H1 (cell line): ENCODE measurements around the gene DHRS1.

Experiments
- ASH2L ChIP-seq: fragments of 200-600, 300-600 bp; sonication (generic); IDR thresholded peaks from one replicate; pipeline ENCODE4 v1.7.1; 2017; ENCODE audit warnings: low read length
- BACH1 ChIP-seq: IDR thresholded peaks from 2 replicates; pipeline ENCODE4 v1.6.1; 2012; ENCODE audit warnings: low read length, improper control_type of control experiment
- BRCA1 ChIP-seq: IDR thresholded peaks from 2 replicates; pipeline ENCODE4 v1.6.1; 2012; ENCODE audit warnings: low read depth, low read length, improper control_type of control experiment
- CBX5 ChIP-seq: fragments of 300-800, 300-1000 bp; sonication (generic); IDR thresholded peaks from 2 replicates; pipeline ENCODE4 v1.7.1; 2016; ENCODE audit warnings: antibody characterized with exemption, low read length, low read depth
- EGR1 ChIP-seq: IDR thresholded peaks from 2 replicates; pipeline ENCODE4 v1.6.1; 2011; ENCODE audit warnings: low read depth, low read length, borderline replicate concordance
- EZH2 ChIP-seq: fragments of 200-600 bp; sonication (generic); IDR thresholded peaks from 2 replicates; pipeline ENCODE4 v1.7.1; 2012; ENCODE audit warnings: low read depth, mild to moderate bottlenecking, moderate library complexity, low read length, inconsistent platforms; ENCODE audit not compliant: severe bottlenecking
- JUN ChIP-seq: IDR thresholded peaks from 2 replicates; pipeline ENCODE4 v1.6.1; 2011; ENCODE audit warnings: low read depth, mild to moderate bottlenecking, improper control_type of control experiment, low read length
- POLR2A ChIP-seq, 2 experiments: IDR thresholded peaks; 1 replicate in 1 of 2; 2 replicates in 1 of 2; pipeline ENCODE4 v1.6.1; 2011; ENCODE audit warnings: low read depth in 2 of 2, low read length in 2 of 2, mild to moderate bottlenecking in 2 of 2; ENCODE audit errors: control extremely low read depth in 1 of 2
- RBBP5 ChIP-seq: IDR thresholded peaks from 2 replicates; pipeline ENCODE4 v1.7.1; 2012; ENCODE audit warnings: low read depth, mild to moderate bottlenecking, inconsistent platforms, low read length, moderate library complexity, borderline replicate concordance
- SP1 ChIP-seq: IDR thresholded peaks from 2 replicates; pipeline ENCODE4 v1.6.1; 2011; ENCODE audit warnings: low read depth, low read length
- SUZ12 ChIP-seq: fragments of 200-600 bp; sonication (generic); IDR thresholded peaks from 2 replicates; pipeline ENCODE4 v1.6.1; 2012; ENCODE audit warnings: mild to moderate bottlenecking, inconsistent platforms, low read length, moderate library complexity, mixed read lengths
- TF ChIP-seq, protein P1 (sequence below), 3 experiments: IDR thresholded peaks; 1 replicate in 2 of 3; 2 replicates in 1 of 3; pipeline versions ENCODE4 v1.5.1 to v1.6.1; 2011; ENCODE audit warnings: low read length in 3 of 3, mild to moderate bottlenecking in 3 of 3, inconsistent platforms in 2 of 3, low read depth in 1 of 3, moderate library complexity in 1 of 3; ENCODE audit not compliant: insufficient read depth in 1 of 3; ENCODE audit errors: control extremely low read depth in 1 of 3
- TF ChIP-seq, protein P2 (sequence below): IDR thresholded peaks from 2 replicates; pipeline ENCODE4 v1.6.1; 2011; ENCODE audit warnings: low read length, improper control_type of control experiment

DNA sequence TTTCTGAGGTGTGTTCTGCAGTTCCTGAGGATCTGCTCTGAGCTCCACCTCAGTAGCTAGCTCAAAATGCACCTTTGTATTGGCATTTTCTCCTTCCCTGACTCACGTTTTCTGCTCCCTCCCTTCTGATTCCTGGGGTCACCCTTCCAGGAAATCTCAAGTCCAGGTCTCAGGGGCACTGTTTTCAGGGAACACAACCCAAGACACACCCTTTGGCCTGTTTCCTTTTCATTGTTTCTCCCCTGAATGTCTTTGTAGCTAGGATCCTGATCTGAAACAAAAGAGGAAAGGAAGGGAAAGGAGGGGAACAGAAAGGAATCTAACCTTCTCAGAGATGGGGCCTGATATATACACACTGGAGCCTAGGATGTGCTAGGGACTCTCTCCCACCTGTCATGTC, 47.6 kb upstream of the DHRS1 start:
- TF ChIP-seq, protein P1, sequence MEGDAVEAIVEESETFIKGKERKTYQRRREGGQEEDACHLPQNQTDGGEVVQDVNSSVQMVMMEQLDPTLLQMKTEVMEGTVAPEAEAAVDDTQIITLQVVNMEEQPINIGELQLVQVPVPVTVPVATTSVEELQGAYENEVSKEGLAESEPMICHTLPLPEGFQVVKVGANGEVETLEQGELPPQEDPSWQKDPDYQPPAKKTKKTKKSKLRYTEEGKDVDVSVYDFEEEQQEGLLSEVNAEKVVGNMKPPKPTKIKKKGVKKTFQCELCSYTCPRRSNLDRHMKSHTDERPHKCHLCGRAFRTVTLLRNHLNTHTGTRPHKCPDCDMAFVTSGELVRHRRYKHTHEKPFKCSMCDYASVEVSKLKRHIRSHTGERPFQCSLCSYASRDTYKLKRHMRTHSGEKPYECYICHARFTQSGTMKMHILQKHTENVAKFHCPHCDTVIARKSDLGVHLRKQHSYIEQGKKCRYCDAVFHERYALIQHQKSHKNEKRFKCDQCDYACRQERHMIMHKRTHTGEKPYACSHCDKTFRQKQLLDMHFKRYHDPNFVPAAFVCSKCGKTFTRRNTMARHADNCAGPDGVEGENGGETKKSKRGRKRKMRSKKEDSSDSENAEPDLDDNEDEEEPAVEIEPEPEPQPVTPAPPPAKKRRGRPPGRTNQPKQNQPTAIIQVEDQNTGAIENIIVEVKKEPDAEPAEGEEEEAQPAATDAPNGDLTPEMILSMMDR (IDR thresholded peaks at IDR 0.05; ENCODE audit: control extremely low read depth in 1 of 3, insufficient read depth in 1 of 3, low read depth in 1 of 3, low read length in 3 of 3), result no peak
- TF ChIP-seq EZH2 (no peak), BRCA1 (no peak), EGR1 (no peak), BACH1 (no peak), SP1 (no peak), RBBP5 (no peak), POLR2A (IDR thresholded peaks at IDR 0.05; ENCODE audit: control extremely low read depth in 1 of 2, low read depth in 2 of 2, low read length in 2 of 2) (no peak), JUN (no peak), ASH2L (no peak), CBX5 (no peak), SUZ12 (no peak)
- TF ChIP-seq, protein P2, sequence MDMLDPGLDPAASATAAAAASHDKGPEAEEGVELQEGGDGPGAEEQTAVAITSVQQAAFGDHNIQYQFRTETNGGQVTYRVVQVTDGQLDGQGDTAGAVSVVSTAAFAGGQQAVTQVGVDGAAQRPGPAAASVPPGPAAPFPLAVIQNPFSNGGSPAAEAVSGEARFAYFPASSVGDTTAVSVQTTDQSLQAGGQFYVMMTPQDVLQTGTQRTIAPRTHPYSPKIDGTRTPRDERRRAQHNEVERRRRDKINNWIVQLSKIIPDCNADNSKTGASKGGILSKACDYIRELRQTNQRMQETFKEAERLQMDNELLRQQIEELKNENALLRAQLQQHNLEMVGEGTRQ, result no peak
